ENCODE results near the gene BGLAP. TPM values are rescaled to one million over a fixed set of nuclear protein-coding genes. Genes with fewer than 3 reads are reported as not detected.

The BGLAP gene
- total and polyA plus RNA-seq, 9 donors = 1.4 to 4.6 (median 1.9) TPM; not detected in 1

GRCh38 chr1:156266051-156266450 lies 24.1 kb downstream of the BGLAP start:
- Histone ChIP-seq H3K36me3 (no peaks in the 10 kb centered on the region), H3K27me3 (no peaks in the 10 kb centered on the region), H3K4me1 (ENCODE audit: insufficient read depth) (no peaks in the 10 kb centered on the region), H3K9me3 (no peaks in the 10 kb centered on the region), H3K27ac (no peak overlapping the region), H3K4me3 (no peak overlapping the region)
- TF ChIP-seq EP300 (IDR thresholded peaks at IDR 0.05) = no peak
- DNase-seq = no peak
- intact Hi-C loops (cut with DNase I) = no loop called here
- 79 to 95% (median 87%) methylated on average over 13 of the region's 13 CpGs for WGBS, 3 donors

GRCh38 chr1:156268336-156268735 lies 26.4 kb downstream of the BGLAP start:
- no peaks in the 10 kb centered on the region for H3K36me3 ChIP-seq
- 60 to 67% (median 62%) methylated on average over 4 of the region's 4 CpGs for WGBS, 3 donors

GRCh38 chr1:156270314-156270713 lies 28.3 kb downstream of the BGLAP start:
- Histone ChIP-seq H3K36me3 (no peaks in the 10 kb centered on the region), H3K4me1 (ENCODE audit: insufficient read depth) (no peaks in the 10 kb centered on the region), H3K9me3 (no peaks in the 10 kb centered on the region), H3K27me3 (no peaks in the 10 kb centered on the region), H3K4me3 (no peak overlapping the region), H3K27ac (no peak overlapping the region)
- intact Hi-C loops (cut with DNase I) = no loop called here
- no peak for DNase-seq
- TF ChIP-seq POLR2A (IDR thresholded peaks at IDR 0.05) (no peak), EP300 (IDR thresholded peaks at IDR 0.05) (no peak), CTCF (IDR thresholded peaks at IDR 0.05) (no peak)
- WGBS, 3 donors = 90 to 97% (median 96%) methylated on average over 3 of the region's 3 CpGs

More at GRCh38 chr1:156268336-156268735, 26.4 kb downstream of the BGLAP start:
- TF ChIP-seq CTCF (IDR thresholded peaks at IDR 0.05) (no peak), POLR2A (IDR thresholded peaks at IDR 0.05) (no peak), EP300 (IDR thresholded peaks at IDR 0.05) (no peak)
- intact Hi-C loops (cut with DNase I) = no loop called here
- H3K27ac ChIP-seq = no peak overlapping the region
- H3K27me3 ChIP-seq = no peaks in the 10 kb centered on the region
- no peaks in the 10 kb centered on the region for H3K4me1 ChIP-seq (ENCODE audit: insufficient read depth)
- H3K9me3 ChIP-seq = no peaks in the 10 kb centered on the region
- H3K4me3 ChIP-seq = no peak overlapping the region
- no peak for DNase-seq

DNA sequence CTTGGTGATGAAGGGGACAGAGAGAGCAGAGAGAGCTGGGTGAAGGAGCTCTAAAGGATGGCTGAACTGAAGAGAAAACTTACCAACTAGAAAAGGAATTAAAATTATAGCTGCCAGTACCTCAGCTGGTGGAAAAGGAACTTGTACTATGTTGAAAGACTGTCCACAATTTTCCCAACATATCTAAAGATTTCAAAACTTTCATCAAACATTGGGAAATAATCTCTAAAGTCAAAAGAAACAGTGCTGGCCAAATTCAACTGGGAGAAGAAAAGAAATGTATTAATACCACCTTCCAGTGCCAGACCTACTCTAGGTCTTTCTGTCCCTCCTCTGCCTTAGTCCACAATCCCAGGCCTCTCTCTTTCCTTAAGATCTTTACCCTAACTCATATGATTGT lies 34.5 kb downstream of the BGLAP start:
- Histone ChIP-seq H3K4me3 (no peak overlapping the region), H3K27ac (no peak overlapping the region), H3K4me1 (ENCODE audit: insufficient read depth) (peaks cover 5% of the 10 kb centered on the region), H3K36me3 (no peaks in the 10 kb centered on the region), H3K27me3 (no peaks in the 10 kb centered on the region), H3K9me3 (no peaks in the 10 kb centered on the region)
- no peak for TF ChIP-seq EP300 (IDR thresholded peaks at IDR 0.05)
- intact Hi-C loops (cut with DNase I) = no loop called here
- DNase-seq = no peak

DNA sequence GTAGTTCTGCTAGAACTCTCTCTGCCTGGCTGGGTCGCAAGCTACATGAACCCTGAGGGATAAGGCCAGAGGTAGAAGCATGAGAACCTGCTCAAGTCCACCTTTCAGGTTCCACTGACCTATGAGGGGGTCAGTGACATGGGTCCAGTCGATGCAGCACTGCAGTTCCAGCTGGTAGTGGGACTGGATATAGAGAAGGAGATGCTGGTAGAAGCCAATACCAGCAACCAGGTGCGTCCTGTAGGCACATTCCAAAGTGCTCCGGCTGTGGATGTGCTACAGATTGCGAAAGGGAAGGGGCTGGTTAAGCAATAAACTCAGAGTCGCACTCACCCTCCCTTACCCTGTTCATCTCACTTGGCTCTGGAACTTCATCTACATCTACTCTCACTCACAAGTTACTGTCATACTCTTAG lies 35.0 kb downstream of the BGLAP start:
- TF ChIP-seq CTCF (IDR thresholded peaks at IDR 0.05) = no peak
- TF ChIP-seq POLR2A (IDR thresholded peaks at IDR 0.05) = no peak
- TF ChIP-seq EP300 (IDR thresholded peaks at IDR 0.05) = no peak
- Histone ChIP-seq H3K4me1 (ENCODE audit: insufficient read depth) (peaks cover 7% of the 10 kb centered on the region), H3K27ac (no peak overlapping the region), H3K9me3 (no peaks in the 10 kb centered on the region), H3K27me3 (no peaks in the 10 kb centered on the region), H3K4me3 (no peak overlapping the region), H3K36me3 (no peaks in the 10 kb centered on the region)
- intact Hi-C loops (cut with DNase I) = no loop called here
- 79 to 89% (median 87%) methylated on average over 6 of the region's 6 CpGs for WGBS, 3 donors
- DNase-seq = no peak

DNA sequence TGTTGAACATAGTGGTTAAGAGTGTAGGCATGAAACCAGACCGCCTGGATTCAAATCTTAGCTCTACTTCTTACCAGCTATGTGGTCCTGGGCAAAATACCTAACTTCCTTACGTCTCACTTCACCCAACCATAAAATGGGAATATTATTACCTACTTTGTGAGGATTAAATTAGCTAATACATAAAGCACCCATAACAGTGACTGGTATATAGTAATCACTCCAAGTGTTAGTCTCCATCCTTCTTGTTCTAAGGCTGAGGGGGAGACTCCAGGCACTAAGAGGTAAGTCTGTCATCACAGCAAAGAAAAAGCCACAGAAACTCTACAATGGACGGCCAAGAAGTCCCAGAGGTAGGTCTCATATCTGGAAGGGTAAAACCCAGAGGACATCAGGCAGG lies 37.9 kb downstream of the BGLAP start:
- WGBS, 3 donors = 91 to 93% (median 92%) methylated on average over 3 of the region's 3 CpGs
- intact Hi-C loops (cut with DNase I) = no loop called here
- Histone ChIP-seq H3K4me3 (no peak overlapping the region), H3K9me3 (no peaks in the 10 kb centered on the region), H3K4me1 (ENCODE audit: insufficient read depth) (peaks cover 7% of the 10 kb centered on the region), H3K27ac (no peak overlapping the region), H3K27me3 (no peaks in the 10 kb centered on the region), H3K36me3 (no peaks in the 10 kb centered on the region)
- TF ChIP-seq POLR2A (IDR thresholded peaks at IDR 0.05) = no peak
- no peak for TF ChIP-seq EP300 (IDR thresholded peaks at IDR 0.05)
- TF ChIP-seq CTCF (IDR thresholded peaks at IDR 0.05) = no peak
- DNase-seq = no peak
